SK-N-SH (cell line): Measurements from ENCODE around the gene CLSTN2.

Experiments
- ELF1 ChIP-seq: IDR thresholded peaks from 2 replicates; pipeline ENCODE4 v1.4.0; 2012
- EP300 ChIP-seq, 2 experiments: IDR thresholded peaks; 2 replicates each; pipeline versions ENCODE4 v1.4.0 to v1.6.1; 2012; ENCODE audit warnings: borderline replicate concordance in 1 of 2, low read depth in 1 of 2, low read length in 1 of 2
- EZH2phosphoT487 ChIP-seq: fragments of 200-600 bp; sonication (generic); IDR thresholded peaks from 2 replicates; pipeline ENCODE4 v1.6.1; 2017; ENCODE audit warnings: low read depth, mixed run types, mild to moderate bottlenecking, antibody characterized with exemption, moderate library complexity, borderline replicate concordance
- FOXM1 ChIP-seq: IDR thresholded peaks from 2 replicates; pipeline ENCODE4 v1.4.0; 2012; ENCODE audit warnings: low read depth, mild to moderate bottlenecking
- GABPA ChIP-seq: IDR thresholded peaks from 2 replicates; pipeline ENCODE4 v1.4.0; 2012; ENCODE audit warnings: low read depth, mild to moderate bottlenecking
- RXRA ChIP-seq: IDR thresholded peaks from 2 replicates; pipeline ENCODE4 v1.4.0; 2012; ENCODE audit warnings: low read depth, mild to moderate bottlenecking, borderline replicate concordance
- SIN3A ChIP-seq: IDR thresholded peaks from 2 replicates; pipeline ENCODE4 v1.6.1; 2012; ENCODE audit warnings: low read depth, mild to moderate bottlenecking, low read length, moderate library complexity, borderline replicate concordance
- SMC3 ChIP-seq: IDR thresholded peaks from 2 replicates; pipeline ENCODE4 v1.6.1; 2012; ENCODE audit warnings: low read depth, low read length, improper control_type of control experiment
- TAF1 ChIP-seq: IDR thresholded peaks from 2 replicates; pipeline ENCODE4 v1.6.1; 2012; ENCODE audit warnings: low read depth, mild to moderate bottlenecking, low read length, moderate library complexity, borderline replicate concordance
- TEAD4 ChIP-seq: IDR thresholded peaks from 2 replicates; pipeline ENCODE4 v1.4.0; 2012; ENCODE audit warnings: mild to moderate bottlenecking, borderline replicate concordance; ENCODE audit not compliant: insufficient read depth
- YY1 ChIP-seq: IDR thresholded peaks from 2 replicates; pipeline ENCODE4 v1.4.0; 2012; ENCODE audit warnings: low read depth, mild to moderate bottlenecking
- TF ChIP-seq, protein P1 (sequence below): fragments of 200-600 bp; sonication (generic); IDR thresholded peaks from 2 replicates; pipeline ENCODE4 v1.6.1; 2017; ENCODE audit warnings: antibody characterized with exemption, mild to moderate bottlenecking, moderate library complexity
- TF ChIP-seq, protein P2 (sequence below): IDR thresholded peaks from 2 replicates; pipeline ENCODE4 v1.4.0; 2012; ENCODE audit warnings: low read depth, borderline replicate concordance
- TF ChIP-seq, protein P3 (sequence below): IDR thresholded peaks from 2 replicates; pipeline ENCODE4; 2012

DNA sequence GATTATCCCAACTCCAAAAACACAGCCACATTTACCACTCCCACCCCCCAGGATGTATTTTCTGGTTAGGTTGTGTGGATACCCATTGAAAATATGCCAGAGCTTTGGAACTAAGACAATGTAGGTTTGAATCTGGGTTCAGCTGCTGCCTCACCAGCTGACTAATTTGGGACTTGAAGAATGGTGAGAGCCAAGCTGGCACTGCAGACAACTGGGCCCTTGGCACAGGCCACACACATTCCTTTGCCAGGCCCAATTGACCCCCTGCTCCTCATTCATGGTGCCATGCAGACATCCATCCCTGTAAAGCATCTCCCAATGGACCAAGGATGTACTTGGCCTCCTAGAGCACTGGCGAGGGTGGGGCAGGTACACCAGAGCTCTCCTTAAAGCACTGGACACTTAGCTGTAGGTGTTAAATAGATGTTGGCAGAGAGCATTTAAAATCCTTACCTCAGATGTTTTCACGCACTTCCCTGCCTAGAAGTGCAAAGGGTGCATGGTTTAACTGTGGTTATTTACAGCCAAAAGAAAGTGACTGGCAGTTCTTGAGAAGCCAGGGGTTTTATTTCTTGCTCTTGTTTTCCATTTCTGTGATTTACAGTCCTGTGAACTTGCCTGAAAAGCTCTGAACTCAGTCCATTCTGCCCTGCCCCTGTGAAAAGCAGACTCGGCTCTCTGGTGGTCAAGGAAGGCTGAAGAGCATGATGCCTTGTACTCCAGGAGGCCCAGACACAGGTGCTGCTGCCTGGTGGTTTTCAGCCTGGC is 138.5 kb downstream of the CLSTN2 start:
- TF ChIP-seq, protein P1, sequence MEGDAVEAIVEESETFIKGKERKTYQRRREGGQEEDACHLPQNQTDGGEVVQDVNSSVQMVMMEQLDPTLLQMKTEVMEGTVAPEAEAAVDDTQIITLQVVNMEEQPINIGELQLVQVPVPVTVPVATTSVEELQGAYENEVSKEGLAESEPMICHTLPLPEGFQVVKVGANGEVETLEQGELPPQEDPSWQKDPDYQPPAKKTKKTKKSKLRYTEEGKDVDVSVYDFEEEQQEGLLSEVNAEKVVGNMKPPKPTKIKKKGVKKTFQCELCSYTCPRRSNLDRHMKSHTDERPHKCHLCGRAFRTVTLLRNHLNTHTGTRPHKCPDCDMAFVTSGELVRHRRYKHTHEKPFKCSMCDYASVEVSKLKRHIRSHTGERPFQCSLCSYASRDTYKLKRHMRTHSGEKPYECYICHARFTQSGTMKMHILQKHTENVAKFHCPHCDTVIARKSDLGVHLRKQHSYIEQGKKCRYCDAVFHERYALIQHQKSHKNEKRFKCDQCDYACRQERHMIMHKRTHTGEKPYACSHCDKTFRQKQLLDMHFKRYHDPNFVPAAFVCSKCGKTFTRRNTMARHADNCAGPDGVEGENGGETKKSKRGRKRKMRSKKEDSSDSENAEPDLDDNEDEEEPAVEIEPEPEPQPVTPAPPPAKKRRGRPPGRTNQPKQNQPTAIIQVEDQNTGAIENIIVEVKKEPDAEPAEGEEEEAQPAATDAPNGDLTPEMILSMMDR, result no peak
- TF ChIP-seq FOXM1, result no peak
- TF ChIP-seq, protein P2, sequence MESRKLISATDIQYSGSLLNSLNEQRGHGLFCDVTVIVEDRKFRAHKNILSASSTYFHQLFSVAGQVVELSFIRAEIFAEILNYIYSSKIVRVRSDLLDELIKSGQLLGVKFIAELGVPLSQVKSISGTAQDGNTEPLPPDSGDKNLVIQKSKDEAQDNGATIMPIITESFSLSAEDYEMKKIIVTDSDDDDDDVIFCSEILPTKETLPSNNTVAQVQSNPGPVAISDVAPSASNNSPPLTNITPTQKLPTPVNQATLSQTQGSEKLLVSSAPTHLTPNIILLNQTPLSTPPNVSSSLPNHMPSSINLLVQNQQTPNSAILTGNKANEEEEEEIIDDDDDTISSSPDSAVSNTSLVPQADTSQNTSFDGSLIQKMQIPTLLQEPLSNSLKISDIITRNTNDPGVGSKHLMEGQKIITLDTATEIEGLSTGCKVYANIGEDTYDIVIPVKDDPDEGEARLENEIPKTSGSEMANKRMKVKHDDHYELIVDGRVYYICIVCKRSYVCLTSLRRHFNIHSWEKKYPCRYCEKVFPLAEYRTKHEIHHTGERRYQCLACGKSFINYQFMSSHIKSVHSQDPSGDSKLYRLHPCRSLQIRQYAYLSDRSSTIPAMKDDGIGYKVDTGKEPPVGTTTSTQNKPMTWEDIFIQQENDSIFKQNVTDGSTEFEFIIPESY, result no peak
- TF ChIP-seq GABPA, result no peak
- TF ChIP-seq EP300 (IDR thresholded peaks at IDR 0.05; ENCODE audit: borderline replicate concordance in 1 of 2, low read depth in 1 of 2, low read length in 1 of 2), result no peak
- TF ChIP-seq TAF1, result no peak
- TF ChIP-seq SIN3A, result no peak
- no peak for TF ChIP-seq YY1
- TF ChIP-seq RXRA, result no peak
- TF ChIP-seq EZH2phosphoT487, result no peak
- no peak for TF ChIP-seq TEAD4
- TF ChIP-seq, protein P3, sequence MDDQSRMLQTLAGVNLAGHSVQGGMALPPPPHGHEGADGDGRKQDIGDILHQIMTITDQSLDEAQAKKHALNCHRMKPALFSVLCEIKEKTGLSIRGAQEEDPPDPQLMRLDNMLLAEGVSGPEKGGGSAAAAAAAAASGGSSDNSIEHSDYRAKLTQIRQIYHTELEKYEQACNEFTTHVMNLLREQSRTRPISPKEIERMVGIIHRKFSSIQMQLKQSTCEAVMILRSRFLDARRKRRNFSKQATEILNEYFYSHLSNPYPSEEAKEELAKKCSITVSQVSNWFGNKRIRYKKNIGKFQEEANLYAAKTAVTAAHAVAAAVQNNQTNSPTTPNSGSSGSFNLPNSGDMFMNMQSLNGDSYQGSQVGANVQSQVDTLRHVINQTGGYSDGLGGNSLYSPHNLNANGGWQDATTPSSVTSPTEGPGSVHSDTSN, result no peak
- no peak for TF ChIP-seq ELF1
- TF ChIP-seq SMC3, result no peak
